NK-92 (cell line): ENCODE results near the gene SUN2.
A peak's percentile ranks its signal among the peaks of the same experiment; 100 is the strongest.

Experiments used
- DNase-seq: peaks from one replicate; lab custom pipeline; 2025; ENCODE audit not compliant: unreplicated experiment; lab: John Stamatoyannopoulos, UW

Gene SUN2

GRCh38 chr22:38717244-38717643, 38.6 kb downstream of the SUN2 start:
- DNase-seq, result no peak

- DNase-seq, result no peak
Observed at GRCh38 chr22:38716826-38717225, 39.0 kb downstream of the SUN2 start.

GRCh38 chr22:38716271-38716670, 39.5 kb downstream of the SUN2 start:
- no peak for DNase-seq

GRCh38 chr22:38715852-38716251, 39.9 kb downstream of the SUN2 start:
- no peak for DNase-seq

GRCh38 chr22:38715176-38715764, 40.5 kb downstream of the SUN2 start:
- no peak for DNase-seq

- DNase-seq, result no peak
Observed at GRCh38 chr22:38713921-38714320, 41.9 kb downstream of the SUN2 start.

- DNase-seq, result no peak
Observed at GRCh38 chr22:38712486-38713207, 43.2 kb downstream of the SUN2 start.

GRCh38 chr22:38710866-38711265, 44.9 kb downstream of the SUN2 start:
- DNase-seq, result no peak

GRCh38 chr22:38710351-38710750, 45.4 kb downstream of the SUN2 start:
- DNase-seq, result no peak

GRCh38 chr22:38709306-38709705, 46.5 kb downstream of the SUN2 start:
- DNase-seq, result no peak

GRCh38 chr22:38707984-38708383, 47.8 kb downstream of the SUN2 start:
- no peak for DNase-seq

- DNase-seq, result no peak
Observed at GRCh38 chr22:38707346-38707745, 48.5 kb downstream of the SUN2 start.

- no peak for DNase-seq
Observed at GRCh38 chr22:38706901-38707195, 49.0 kb downstream of the SUN2 start.

- DNase-seq, result no peak
Observed at GRCh38 chr22:38706101-38706900, 49.5 kb downstream of the SUN2 start.

- DNase-seq, result peak; percentile 89
Observed at GRCh38 chr22:38705235-38706100, 50.3 kb downstream of the SUN2 start, which contains the start of gene GTPBP1. GTPBP1 (plus strand) TSS chr22:38705944; CDS start chr22:38705956, 12 bp downstream.

- DNase-seq, result no peak
Observed at GRCh38 chr22:38704654-38705234, 51.1 kb downstream of the SUN2 start.

GRCh38 chr22:38700789-38701628, 54.8 kb downstream of the SUN2 start, which contains the start of gene JOSD1:
JOSD1 (minus strand) TSS chr22:38700943; CDS start chr22:38699987, 956 bp downstream.
- peak; percentile 76 for DNase-seq

- DNase-seq, result no peak
Observed at GRCh38 chr22:38700270-38700788, 55.5 kb downstream of the SUN2 start.

- DNase-seq, result no peak
Observed at GRCh38 chr22:38699784-38700183, 56.0 kb downstream of the SUN2 start.

- no peak for DNase-seq
Observed at GRCh38 chr22:38699143-38699542, 56.7 kb downstream of the SUN2 start.
